C4-2B (cell line): Measurements from ENCODE around the gene SIM2.

Source experiments
- CTCF ChIP-seq: fragments of 450-650 bp; conservative IDR thresholded peaks from 2 replicates; pipeline ENCODE4 v1.5.1; 2017; ENCODE audit warnings: mild to moderate bottlenecking
- ZFX ChIP-seq: fragments of 450-650 bp; IDR thresholded peaks from 2 replicates; pipeline ENCODE4 v1.6.1; 2017

GRCh38 chr21:36780861-36781260, 81.9 kb downstream of the SIM2 start:
- no peak for TF ChIP-seq CTCF
- TF ChIP-seq ZFX = no peak
